ENCODE data around the gene FGFR1OP2. TPM values are rescaled to one million over a fixed set of nuclear protein-coding genes. Genes with fewer than 3 reads are reported as not detected.

FGFR1OP2 gene
- total RNA-seq, 4 donors from 2014 or later: 45.8 to 74.8 (median 51.4) TPM

- Histone ChIP-seq H3K9me3 (no peaks in the 10 kb centered on the region), H3K4me1 (peaks cover 40% of the 10 kb centered on the region), H3K4me3 (peak within 1 kb of the TSS; percentile 95), H3K36me3 (no peaks in the 10 kb centered on the region), H3K27ac (peak within 1 kb of the TSS; percentile 93), H3K27me3 (no peaks in the 10 kb centered on the region)
- DNase-seq (ENCODE audit: low spot score in 2 of 2): peak; percentile 93 to 95
- TF ChIP-seq POLR2AphosphoS5 (IDR thresholded peaks at IDR 0.05): no peak
- peak; percentile 91 to 99 for TF ChIP-seq CTCF (IDR thresholded peaks at IDR 0.05)
- WGBS: under 1% methylated on average over 25 of the region's 71 CpGs
These were observed 76.0 kb downstream of the FGFR1OP2 start, which contains the start of gene TM7SF3 for GRCh38 chr12:27014085-27014858. TM7SF3 (minus strand) TSS chr12:27014384; CDS start chr12:27014168, 216 bp downstream.

GRCh38 chr12:27014859-27015729, 76.8 kb downstream of the FGFR1OP2 start:
- no peaks in the 10 kb centered on the region for H3K36me3 ChIP-seq
- no peaks in the 10 kb centered on the region for H3K9me3 ChIP-seq
- no peak for DNase-seq (ENCODE audit: low spot score in 2 of 2)
- H3K27me3 ChIP-seq: no peaks in the 10 kb centered on the region
- WGBS: 53% methylated on average over 12 of the region's 12 CpGs
- peak overlapping the region; percentile 95 for H3K4me3 ChIP-seq
- TF ChIP-seq POLR2A (IDR thresholded peaks at IDR 0.05) (no peak), POLR2AphosphoS5 (IDR thresholded peaks at IDR 0.05) (no peak), CTCF (IDR thresholded peaks at IDR 0.05) (no peak), EP300 (IDR thresholded peaks at IDR 0.05) (no peak)
- peak overlapping the region; percentile 93 for H3K27ac ChIP-seq
- H3K4me1 ChIP-seq: peaks cover 40% of the 10 kb centered on the region

GRCh38 chr12:27015730-27016076, 77.4 kb downstream of the FGFR1OP2 start:
- H3K27ac ChIP-seq: no peak overlapping the region
- 3% methylated on average over 2 of the region's 2 CpGs for WGBS
- no peak for DNase-seq (ENCODE audit: low spot score in 2 of 2)

More at GRCh38 chr12:27015730-27016076, 77.4 kb downstream of the FGFR1OP2 start:
- H3K27me3 ChIP-seq: no peaks in the 10 kb centered on the region
- TF ChIP-seq POLR2AphosphoS5 (IDR thresholded peaks at IDR 0.05) (no peak), CTCF (IDR thresholded peaks at IDR 0.05) (peak; percentile 20 to 32)
- no peaks in the 10 kb centered on the region for H3K36me3 ChIP-seq
- no peak overlapping the region for H3K4me3 ChIP-seq
- H3K4me1 ChIP-seq: peaks cover 40% of the 10 kb centered on the region
- no peaks in the 10 kb centered on the region for H3K9me3 ChIP-seq

Other genes starting within 250 kb of the FGFR1OP2 start
- 100 to 1,000 TPM in 1 of 4 donors, 10 to 100 TPM in 3; 59.6 to 159 (median 72.1) TPM for gene ITPR2, start 105.3 kb upstream of the FGFR1OP2 start, total RNA-seq
- gene INTS13, start 489 bp upstream of the FGFR1OP2 start, total RNA-seq: 10 to 100 TPM; 18.5 to 35.3 (median 28.8) TPM
- gene TM7SF3, start 75.9 kb downstream of the FGFR1OP2 start, total RNA-seq: 100 to 1,000 TPM in 3 of 4 donors, 10 to 100 TPM in 1; 67.2 to 142 (median 124) TPM
- 10 to 100 TPM; 39.1 to 61.2 (median 51.6) TPM for gene MED21, start 84.1 kb downstream of the FGFR1OP2 start, total RNA-seq
- not detected for gene C12orf71, start 144.1 kb downstream of the FGFR1OP2 start, total RNA-seq

Data from suprapubic skin (tissue), 4 donors.